ENCODE data around the gene USP5.
A peak's percentile ranks its signal among the peaks of the same experiment; 100 is the strongest.
"Not testable (repeated sequence)": the region's sequence is repeated elsewhere in the genome, so short reads cannot be mapped to it uniquely, and the experiment has no call there.

Gene USP5

GRCh38 chr12:6858799-6859198 is 6.8 kb downstream of the USP5 start:
- DNase-seq = peak in 2 of 10 donors; percentile 1 to 4
- intact Hi-C loops (cut with DNase I) = no loop called here

GRCh38 chr12:6860116-6860515 is 8.2 kb downstream of the USP5 start:
- peak in 1 of 10 donors; percentile 39 for DNase-seq
- intact Hi-C loops (cut with DNase I) = no loop called here

- peak in 1 of 10 donors; percentile 37 for DNase-seq
- intact Hi-C loops (cut with DNase I) = no loop called here
Observed at GRCh38 chr12:6860942-6861341, 9.0 kb downstream of the USP5 start.

- intact Hi-C loops (cut with DNase I) = no loop called here
- peak in 1 of 10 donors; percentile 61 for DNase-seq
Observed at GRCh38 chr12:6861391-6861790, 9.4 kb downstream of the USP5 start.

GRCh38 chr12:6863033-6863432 is 11.1 kb downstream of the USP5 start:
- DNase-seq = peak in 1 of 10 donors; percentile 15
- intact Hi-C loops (cut with DNase I) = no loop called here

GRCh38 chr12:6863586-6864321 is 11.8 kb downstream of the USP5 start:
- intact Hi-C loops (cut with DNase I) = no loop called here
- DNase-seq = no peak

GRCh38 chr12:6865307-6865706 is 13.4 kb downstream of the USP5 start:
- intact Hi-C loops (cut with DNase I); DNase-seq: not testable (repeated sequence)

GRCh38 chr12:6866163-6866919 is 14.4 kb downstream of the USP5 start:
- intact Hi-C loops (cut with DNase I) = loop anchor here (2.0 kb wide), 1 partner anchor 38 kb away; the partner anchor contains the start of gene LRRC23
- no peak for DNase-seq

GRCh38 chr12:6866920-6867412 is 15.0 kb downstream of the USP5 start:
- DNase-seq = peak in 3 of 10 donors; percentile 20 to 86 (median 73)

GRCh38 chr12:6867413-6868210 is 15.7 kb downstream of the USP5 start, which contains the start of gene TPI1:
Gene TPI1, plus strand, starts transcription at chr12:6867531. Its CDS starts 36 bp downstream, at chr12:6867567.
- peak; percentile 75 to 98 (median 88) for DNase-seq
- intact Hi-C loops (cut with DNase I) = loop anchor here (2.0 kb wide), 1 partner anchor 37 kb away; the partner anchor contains the start of gene LRRC23

More at GRCh38 chr12:6866920-6867412, 15.0 kb downstream of the USP5 start:
- intact Hi-C loops (cut with DNase I) = loop anchor here (2.0 kb wide), 1 partner anchor 38 kb away; the partner anchor contains the start of gene LRRC23

- peak in 1 of 10 donors; percentile 50 for DNase-seq
- intact Hi-C loops (cut with DNase I) = no loop called here
Observed at GRCh38 chr12:6868211-6869048, 16.5 kb downstream of the USP5 start.

- intact Hi-C loops (cut with DNase I) = no loop called here
- peak; percentile 48 to 96 (median 80) for DNase-seq
Observed at GRCh38 chr12:6869049-6870021, 17.4 kb downstream of the USP5 start.

- peak in 1 of 10 donors; percentile 7 for DNase-seq
- intact Hi-C loops (cut with DNase I) = not testable (repeated sequence)
Observed at GRCh38 chr12:6870304-6870703, 18.4 kb downstream of the USP5 start.

GRCh38 chr12:6871052-6871957 is 19.4 kb downstream of the USP5 start:
- DNase-seq = peak in 2 of 10 donors; percentile 61 to 73
- intact Hi-C loops (cut with DNase I) = no loop called here

- intact Hi-C loops (cut with DNase I) = loop anchor here (1.0 kb wide), 1 partner anchor 19 kb away; no protein-coding TSS in a partner anchor
- peak; percentile 70 to 97 (median 84) for DNase-seq
Observed at GRCh38 chr12:6872073-6873048, 20.4 kb downstream of the USP5 start.
